Endothelial cell of umbilical vein (primary cell): ENCODE data around the gene GALR3. TPM values are rescaled to one million over a fixed set of nuclear protein-coding genes. Genes with fewer than 3 reads are reported as not detected.
A peak's percentile ranks its signal among the peaks of the same experiment; 100 is the strongest.

Experiments used
- BruUV-seq: library from RNA; stranded (reverse); fragments of 400-500 nt; replicated peaks from 2 replicates; lab custom pipeline; 2021; lab: Mats Ljungman, UMichigan
- CTCF ChIA-PET: fragments of 300-600, 350-600 bp; sonication (Branson Sonifier 250); formaldehyde crosslinking; loops from one replicate; lab custom pipeline; 2021; ENCODE audit warnings: antibody characterized with exemption, inconsistent platforms; lab: Charles Lee
- POLR2A ChIA-PET: fragments of 300-600, 350-600 bp; sonication (Branson Sonifier 250); formaldehyde crosslinking; loops from one replicate; lab custom pipeline; 2021; ENCODE audit warnings: antibody characterized with exemption, inconsistent platforms; lab: Charles Lee
- DNase-seq: peaks from one replicate; pipeline ENCODE4 v3.0.0-alpha.2; 2011; ENCODE audit warnings: low read depth, low spot score
- FAIRE-seq: peaks from 2 replicates; lab custom pipeline; 2011; peaks lifted over from hg19 to GRCh38; lab: Jason Lieb, UNC
- H2AFZ ChIP-seq: 2 replicates; pipeline ENCODE4 v1.6.0; 2012; ENCODE audit warnings: low read depth, low read length, control low read depth, inconsistent platforms
- H3K27ac ChIP-seq: 2 replicates; pipeline ENCODE4 v1.5.1; 2011; ENCODE audit warnings: low read depth, mild to moderate bottlenecking, control low read depth, low read length, moderate library complexity; ENCODE audit not compliant: insufficient read depth
- H3K27me3 ChIP-seq, 2 experiments: 2 replicates each; pipeline versions ENCODE4 v1.6.0 to v1.6.1; 2011; ENCODE audit warnings: low read length in 2 of 2, mixed read lengths in 1 of 2; ENCODE audit not compliant: control insufficient read depth in 2 of 2, insufficient read depth in 2 of 2
- H3K36me3 ChIP-seq, 2 experiments: 2 replicates in 1 of 2; 3 replicates in 1 of 2; pipeline ENCODE4 v1.5.1; 2011; ENCODE audit warnings: low read length in 2 of 2, mild to moderate bottlenecking in 1 of 2, moderate library complexity in 1 of 2; ENCODE audit not compliant: control insufficient read depth in 2 of 2, insufficient read depth in 2 of 2; ENCODE audit errors: extremely low read depth in 1 of 2
- H3K4me1 ChIP-seq: 3 replicates; pipeline ENCODE4 v1.5.1; 2011; ENCODE audit warnings: mild to moderate bottlenecking, low read length; ENCODE audit not compliant: control insufficient read depth, insufficient read depth; ENCODE audit errors: extremely low read depth
- H3K4me2 ChIP-seq: 2 replicates; pipeline ENCODE4 v1.6.1; 2011; ENCODE audit warnings: low read length, control low read depth, mixed read lengths; ENCODE audit not compliant: insufficient read depth
- H3K4me3 ChIP-seq, 3 experiments: fragments of 200-600 bp in 1 of 3; sonication (generic), shearing (Covaris generic) in 1 of 3; replicated peaks in 1 of 3; 2 replicates each; pipeline ENCODE4 v1.5.1; 2011 to 2016; ENCODE audit warnings: control low read depth in 3 of 3, low read length in 3 of 3, mild to moderate bottlenecking in 2 of 3, inconsistent platforms in 1 of 3, low read depth in 1 of 3, moderate library complexity in 1 of 3; ENCODE audit not compliant: insufficient read depth in 1 of 3
- H3K79me2 ChIP-seq: 2 replicates; pipeline ENCODE4 v1.6.0; 2012; ENCODE audit warnings: low read length, inconsistent platforms; ENCODE audit not compliant: control insufficient read depth, insufficient read depth
- H3K9ac ChIP-seq: replicated peaks from 2 replicates; pipeline ENCODE3; 2011; ENCODE audit warnings: low read length, control low read depth; ENCODE audit not compliant: insufficient read depth; ENCODE audit errors: extremely low read depth
- H3K9me1 ChIP-seq: replicated peaks from 3 replicates; pipeline ENCODE4 v1.6.0; 2011; ENCODE audit warnings: mild to moderate bottlenecking, low read length; ENCODE audit not compliant: control insufficient read depth, insufficient read depth; ENCODE audit errors: extremely low read depth
- H3K9me3 ChIP-seq: replicated peaks from 2 replicates; pipeline ENCODE4 v1.5.1; 2012; ENCODE audit warnings: low read length, inconsistent platforms; ENCODE audit not compliant: control insufficient read depth, insufficient read depth
- H4K20me1 ChIP-seq: replicated peaks from 2 replicates; pipeline ENCODE3; 2011; ENCODE audit warnings: mild to moderate bottlenecking, low read length; ENCODE audit not compliant: control insufficient read depth, insufficient read depth; ENCODE audit errors: extremely low read depth
- EZH2 ChIP-seq: IDR thresholded peaks from 2 replicates; pipeline ENCODE4 v1.6.1; 2012; ENCODE audit warnings: borderline replicate concordance, low read depth, mild to moderate bottlenecking, moderate library complexity, low read length, inconsistent platforms; ENCODE audit not compliant: severe bottlenecking
- POLR2A ChIP-seq: IDR thresholded peaks from 2 replicates; pipeline ENCODE4 v1.6.1; 2012; ENCODE audit warnings: low read depth, mild to moderate bottlenecking, control low read depth, low read length
- POLR2AphosphoS5 ChIP-seq: IDR thresholded peaks from 2 replicates; pipeline ENCODE4 v1.6.1; 2012; ENCODE audit warnings: low read depth, mild to moderate bottlenecking, control low read depth, low read length, moderate library complexity; ENCODE audit not compliant: insufficient read depth
- dilution Hi-C: fragments of 300-500 bp; cut with MboI; formaldehyde crosslinking; loops from one replicate; pipeline ENCODE4 v1.15.0; 2019; ENCODE audit warnings: low sequenced_read_pairs; ENCODE audit not compliant: extremely low pct_ligation_motif_present
- intact Hi-C: fragments of 100-400 bp; cut with micrococcal nuclease; formaldehyde crosslinking; loops from one replicate; pipeline ENCODE4 v1.10.0; 2022
- polyA plus RNA-seq, 4 experiments: library from polyadenylated mRNA; depleted of rRNA in 3 of 4; stranded (reverse) in 3 of 4; unstranded in 1 of 4; fragments of >200 nt; gene quantifications; 2 replicates each; pipeline versions ENCODE4 v1.2.1 to v1.2.3, GENCODE V29; 2011 to 2012; ENCODE audit warnings: missing spikeins in 1 of 4
- total RNA-seq: library from RNA; stranded (reverse); gene quantifications from 2 replicates; pipeline ENCODE4 v1.2.3, GENCODE V29; 2021
- TF ChIP-seq, protein P1 (sequence below): IDR thresholded peaks from 2 replicates; pipeline ENCODE4 v1.6.1; 2011; ENCODE audit not compliant: insufficient read depth, insufficient read length

Gene GALR3
- total and polyA plus RNA-seq, 2 donors (not counting 3 experiments of a cell fraction or from before 2014, with no cell fraction given) = not detected

GRCh38 chr22:37776639-37777005, 46.6 kb upstream of the GALR3 start:
- no TSS peak for BruUV-seq
- H3K36me3 ChIP-seq = peaks cover 0 to 23% of the 10 kb centered on the region in 2 experiments
- TF ChIP-seq POLR2AphosphoS5 (no peak), EZH2 (no peak)
- TF ChIP-seq, protein P1, sequence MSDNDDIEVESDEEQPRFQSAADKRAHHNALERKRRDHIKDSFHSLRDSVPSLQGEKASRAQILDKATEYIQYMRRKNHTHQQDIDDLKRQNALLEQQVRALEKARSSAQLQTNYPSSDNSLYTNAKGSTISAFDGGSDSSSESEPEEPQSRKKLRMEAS = no peak
- no peaks in the 10 kb centered on the region for H3K79me2 ChIP-seq
- H3K4me3 ChIP-seq = no peak overlapping the region
- DNase-seq (no peak), FAIRE-seq (peak; percentile 68)
- peaks cover 4% of the 10 kb centered on the region for H3K4me1 ChIP-seq
- H4K20me1 ChIP-seq = no peaks in the 10 kb centered on the region
- intact Hi-C loops = no loop called here
- no peak overlapping the region for H3K4me2 ChIP-seq
- ChIA-PET POLR2A (no interaction called here), CTCF (interaction anchor here (1.0 to 1.6 kb wide), 2 partner anchors 9 to 133 kb away, joined by 4 read pairs; no protein-coding TSS in a partner anchor)
- H3K27ac ChIP-seq = no peak overlapping the region
- H2AFZ ChIP-seq = no peak overlapping the region
- H3K9me1 ChIP-seq = no peaks in the 10 kb centered on the region
- no peaks in the 10 kb centered on the region for H3K27me3 ChIP-seq
- dilution Hi-C loops = no loop called here
- H3K9ac ChIP-seq = no peak overlapping the region
- no peaks in the 10 kb centered on the region for H3K9me3 ChIP-seq

GRCh38 chr22:37777122-37777687, 46.0 kb upstream of the GALR3 start:
- Histone ChIP-seq H4K20me1 (no peaks in the 10 kb centered on the region), H3K4me2 (no peak overlapping the region), H3K4me1 (peaks cover 10% of the 10 kb centered on the region), H2AFZ (no peak overlapping the region), H3K4me3 (no peak overlapping the region), H3K27me3 (no peaks in the 10 kb centered on the region), H3K79me2 (no peaks in the 10 kb centered on the region), H3K27ac (no peak overlapping the region), H3K9me1 (no peaks in the 10 kb centered on the region), H3K9ac (no peak overlapping the region), H3K9me3 (no peaks in the 10 kb centered on the region), H3K36me3 (peaks cover 0 to 18% of the 10 kb centered on the region in 2 experiments)
- intact Hi-C loops = no loop called here
- TF ChIP-seq POLR2AphosphoS5 (peak; percentile 48), POLR2A (peak; percentile 52), EZH2 (no peak)
- ChIA-PET POLR2A (no interaction called here), CTCF (interaction anchor here (1.2 to 1.6 kb wide), 2 partner anchors 8 to 134 kb away, joined by 3 to 4 read pairs; no protein-coding TSS in a partner anchor)
- dilution Hi-C loops = no loop called here
- BruUV-seq = no TSS peak
- no peak for FAIRE-seq
- no peak for DNase-seq
